Body of pancreas (tissue), 4 donors: Measurements from ENCODE around the gene ATP2C2. TPM values are rescaled to one million over a fixed set of nuclear protein-coding genes. Genes with fewer than 3 reads are reported as not detected.
"Not testable (repeated sequence)": the region's sequence is repeated elsewhere in the genome, so short reads cannot be mapped to it uniquely, and the experiment has no call there.

Experiments
- ATAC-seq: fragments of 150-250 bp; one replicate; pipeline ENCODE4 v1.9.1; 2016
- DNase-seq, 4 donors: peaks; one replicate each; pipeline ENCODE4 v3.0.0-alpha.2; 2019
- H3K27ac ChIP-seq, 4 donors: fragments of 200-600 bp; sonication (generic); 1 replicate in 3 of 4; 2 replicates in 1 of 4; pipeline versions ENCODE4 v1.5.1 to v1.6.1; 2016 to 2019; ENCODE audit warnings: mild to moderate bottlenecking in 1 of 4, mixed read lengths in 1 of 4, moderate library complexity in 1 of 4
- H3K27me3 ChIP-seq, 2 donors: fragments of 200-600 bp; sonication (generic); one replicate each; pipeline ENCODE4 v1.6.0; 2016; ENCODE audit warnings: mild to moderate bottlenecking in 1 of 2
- H3K36me3 ChIP-seq, 2 donors: fragments of 200-600 bp; sonication (generic); replicated peaks in 1 of 2; 2 replicates each; pipeline ENCODE4 v1.5.1; 2016; ENCODE audit warnings: low read depth in 2 of 2; ENCODE audit not compliant: insufficient read depth in 1 of 2
- H3K4me1 ChIP-seq: fragments of 200-600 bp; sonication (generic); one replicate; pipeline ENCODE4 v1.6.0; 2016
- H3K4me3 ChIP-seq, 2 donors: fragments of 200-600 bp; sonication (generic); 1 replicate in 1 of 2; 2 replicates in 1 of 2; pipeline ENCODE4 v1.5.1; 2016 to 2019
- H3K9me3 ChIP-seq, 3 donors: fragments of 200-600 bp; sonication (generic); 1 replicate in 2 of 3; 2 replicates in 1 of 3; pipeline ENCODE4 v1.5.1; 2016
- CTCF ChIP-seq, 7 experiments: fragments of 450-650 bp in 4 of 7; fragments of 200-600 bp in 3 of 7; sonication (generic) in 3 of 7; IDR thresholded peaks; one replicate each; pipeline ENCODE4 v1.5.1; 2016 to 2019; ENCODE audit warnings: antibody characterized with exemption in 7 of 7
- POLR2A ChIP-seq, 3 donors: fragments of 450-650 bp; IDR thresholded peaks; one replicate each; pipeline ENCODE4 v1.6.1; 2016; ENCODE audit warnings: antibody characterized with exemption in 3 of 3, mild to moderate bottlenecking in 2 of 3
- WGBS, 2 donors: methylation state at CpG; one replicate each; pipeline ENCODE4 v1.1.5; 2017; 5-methylcytosine and 5-hydroxymethylcytosine counted together
- intact Hi-C: fragments of 100-400 bp; cut with DNase I; formaldehyde crosslinking; loops from one replicate; pipeline ENCODE4 v1.15.1; 2023
- total RNA-seq, 2 donors: library from RNA; depleted of rRNA; stranded (reverse); fragments of >200 nt; gene quantifications; one replicate each; pipeline ENCODE4 v1.1.0, GENCODE V29; 2016

ATP2C2 gene
- total RNA-seq, 2 donors from 2014 or later, result 2.1 to 18.1 TPM

DNA sequence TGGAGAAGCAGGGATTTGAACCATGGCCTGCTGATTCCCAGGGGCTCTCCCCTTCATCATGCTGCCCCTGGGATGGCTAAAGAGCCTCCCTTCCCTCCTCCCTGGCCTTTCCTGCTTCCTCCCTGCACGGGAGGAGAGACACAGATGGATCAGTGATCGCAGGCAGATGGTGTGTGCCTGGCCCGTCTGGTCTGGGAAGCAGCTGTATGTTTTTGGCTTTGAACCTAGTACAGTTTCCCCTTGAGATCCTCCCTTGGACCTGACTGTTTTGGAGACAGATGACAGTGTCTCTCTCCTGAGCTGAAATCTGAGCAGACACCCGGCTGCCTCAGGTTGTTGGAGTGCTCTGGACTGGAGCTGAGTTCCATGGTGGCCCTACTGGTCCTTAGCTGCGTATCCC lies 29.0 kb upstream of the ATP2C2 start:
- intact Hi-C loops, result no loop called here
- ATAC-seq (no peak), DNase-seq (no peak)
- WGBS, 2 donors, result 54 to 63% methylated on average over 1 to 5 of the region's 5 CpGs
- no peak overlapping the region for H3K4me3 ChIP-seq
- TF ChIP-seq CTCF (IDR thresholded peaks at IDR 0.05), result no peak
- no peak for TF ChIP-seq POLR2A (IDR thresholded peaks at IDR 0.05)
- H3K27ac ChIP-seq, result no peak overlapping the region
- H3K4me1 ChIP-seq, result no peaks in the 10 kb centered on the region
- no peaks in the 10 kb centered on the region for H3K27me3 ChIP-seq
- H3K36me3 ChIP-seq, result no peaks in the 10 kb centered on the region
- H3K9me3 ChIP-seq, result peaks cover 0 to 13% (median 0%) of the 10 kb centered on the region in 3 donors

- H3K36me3 ChIP-seq, result no peaks in the 10 kb centered on the region
- no peak for DNase-seq
- no peak for ATAC-seq
- intact Hi-C loops, result no loop called here
- TF ChIP-seq POLR2A (IDR thresholded peaks at IDR 0.05) (no peak), CTCF (IDR thresholded peaks at IDR 0.05) (no peak)
- H3K4me3 ChIP-seq, result no peak overlapping the region
- H3K27me3 ChIP-seq, result no peaks in the 10 kb centered on the region
- 51 to 54% methylated on average over 9 of the region's 9 CpGs for WGBS, 2 donors
- H3K9me3 ChIP-seq, result peaks cover 0 to 13% (median 0%) of the 10 kb centered on the region in 3 donors
- no peak overlapping the region for H3K27ac ChIP-seq
- H3K4me1 ChIP-seq, result no peaks in the 10 kb centered on the region
These were observed 28.6 kb upstream of the ATP2C2 start for GRCh38 chr16:84339766-84340165.

GRCh38 chr16:84340325-84341040 lies 27.9 kb upstream of the ATP2C2 start:
- no peak for ATAC-seq
- no peak overlapping the region for H3K27ac ChIP-seq
- no peaks in the 10 kb centered on the region for H3K36me3 ChIP-seq
- H3K4me1 ChIP-seq, result no peaks in the 10 kb centered on the region
- WGBS, 2 donors, result 50 to 60% methylated on average over 14 to 18 of the region's 18 CpGs
- peaks cover 0 to 13% (median 0%) of the 10 kb centered on the region in 3 donors for H3K9me3 ChIP-seq
- no peak overlapping the region for H3K4me3 ChIP-seq
- intact Hi-C loops, result no loop called here
- TF ChIP-seq CTCF (IDR thresholded peaks at IDR 0.05), result no peak
- TF ChIP-seq POLR2A (IDR thresholded peaks at IDR 0.05), result no peak
- DNase-seq, result no peak
- H3K27me3 ChIP-seq, result no peaks in the 10 kb centered on the region

DNA sequence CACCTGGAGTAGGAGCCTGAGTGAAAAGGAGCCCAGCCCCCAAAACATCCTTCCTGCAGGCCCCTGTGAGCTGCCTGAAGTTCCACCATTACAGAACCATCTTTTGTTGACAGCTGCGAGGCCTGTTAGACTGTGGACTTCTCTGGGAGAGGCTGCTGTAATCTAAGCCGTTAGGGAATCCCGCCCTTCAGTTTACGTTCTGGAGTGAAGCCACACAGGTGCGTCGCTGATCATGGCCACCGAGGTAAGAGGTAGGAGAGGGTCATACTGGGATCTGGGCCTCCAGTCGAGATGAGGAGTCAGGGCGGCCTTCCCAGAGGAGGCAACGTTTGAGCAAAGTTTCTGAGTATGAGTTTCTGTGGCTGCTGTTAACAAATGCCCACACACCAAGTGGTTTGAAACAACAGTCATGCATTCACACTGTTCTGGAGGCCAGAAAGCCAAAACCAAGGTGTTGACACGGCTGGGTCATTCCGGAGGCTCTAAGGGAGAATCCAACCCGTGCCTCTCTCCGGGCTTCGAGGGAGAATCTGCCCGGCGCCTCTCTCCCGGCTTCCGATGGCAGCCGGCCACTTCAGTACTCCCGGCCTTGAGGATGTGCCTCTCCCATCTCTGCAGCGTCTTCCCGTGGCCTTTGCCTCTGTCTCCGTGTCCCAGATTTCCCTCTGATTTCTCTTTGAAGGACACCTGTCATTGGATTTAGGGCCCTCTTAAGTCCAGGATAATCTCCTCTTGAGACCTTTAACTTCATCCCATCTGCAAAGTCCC lies 26.6 kb upstream of the ATP2C2 start:
- H3K9me3 ChIP-seq, result peaks cover 0 to 8% (median 0%) of the 10 kb centered on the region in 3 donors
- H3K27me3 ChIP-seq, result no peaks in the 10 kb centered on the region
- intact Hi-C loops, result no loop called here
- no peaks in the 10 kb centered on the region for H3K4me1 ChIP-seq
- DNase-seq, result no peak
- no peak overlapping the region for H3K4me3 ChIP-seq
- H3K27ac ChIP-seq, result no peak overlapping the region
- no peaks in the 10 kb centered on the region for H3K36me3 ChIP-seq
- no peak for ATAC-seq
- TF ChIP-seq POLR2A (IDR thresholded peaks at IDR 0.05) (no peak), CTCF (IDR thresholded peaks at IDR 0.05) (no peak)
- 73 to 81% methylated on average over 17 to 24 of the region's 24 CpGs for WGBS, 2 donors

DNA sequence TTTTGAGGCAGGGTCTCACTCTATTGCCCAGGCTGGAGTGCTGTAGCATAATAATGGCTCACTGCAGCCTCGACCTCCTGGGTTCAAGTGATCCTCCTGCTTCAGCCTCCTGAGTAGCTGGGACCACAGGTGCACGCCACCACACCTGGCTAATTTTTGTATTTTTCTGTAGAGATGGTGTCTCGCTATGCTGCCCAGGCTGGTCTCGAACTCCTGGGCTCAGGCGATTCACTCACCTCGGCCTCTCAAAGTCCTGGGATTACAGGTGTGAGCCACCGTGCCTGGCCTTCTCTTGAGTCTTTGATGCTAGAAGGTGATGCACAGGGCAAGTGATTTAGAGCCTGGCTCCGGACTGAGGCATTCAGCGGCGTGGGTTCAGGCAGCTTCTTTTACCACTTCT lies 24.5 kb upstream of the ATP2C2 start:
- H3K36me3 ChIP-seq, H3K27ac ChIP-seq, H3K4me1 ChIP-seq, intact Hi-C loops, ATAC-seq, DNase-seq, H3K9me3 ChIP-seq, H3K27me3 ChIP-seq, H3K4me3 ChIP-seq: not testable (repeated sequence)
- WGBS, 2 donors, result 84 to 89% methylated on average over 10 of the region's 10 CpGs
